ENCODE data around the gene ATP11A. TPM values are rescaled to one million over a fixed set of nuclear protein-coding genes. Genes with fewer than 3 reads are reported as not detected.
"Not testable (repeated sequence)": the region's sequence is repeated elsewhere in the genome, so short reads cannot be mapped to it uniquely, and the experiment has no call there.

The ATP11A gene
- total and polyA plus RNA-seq, 7 donors: 0.69 to 22.9 (median 9.6) TPM

- 92 to 94% methylated on average over 35 of the region's 35 CpGs for WGBS, 2 donors
- H3K27me3 ChIP-seq: no peaks in the 10 kb centered on the region
- TF ChIP-seq POLR2AphosphoS5 (IDR thresholded peaks at IDR 0.05) (no peak), POLR2A (IDR thresholded peaks at IDR 0.05) (no peak), EP300 (IDR thresholded peaks at IDR 0.05) (no peak)
- TF ChIP-seq, protein P1, sequence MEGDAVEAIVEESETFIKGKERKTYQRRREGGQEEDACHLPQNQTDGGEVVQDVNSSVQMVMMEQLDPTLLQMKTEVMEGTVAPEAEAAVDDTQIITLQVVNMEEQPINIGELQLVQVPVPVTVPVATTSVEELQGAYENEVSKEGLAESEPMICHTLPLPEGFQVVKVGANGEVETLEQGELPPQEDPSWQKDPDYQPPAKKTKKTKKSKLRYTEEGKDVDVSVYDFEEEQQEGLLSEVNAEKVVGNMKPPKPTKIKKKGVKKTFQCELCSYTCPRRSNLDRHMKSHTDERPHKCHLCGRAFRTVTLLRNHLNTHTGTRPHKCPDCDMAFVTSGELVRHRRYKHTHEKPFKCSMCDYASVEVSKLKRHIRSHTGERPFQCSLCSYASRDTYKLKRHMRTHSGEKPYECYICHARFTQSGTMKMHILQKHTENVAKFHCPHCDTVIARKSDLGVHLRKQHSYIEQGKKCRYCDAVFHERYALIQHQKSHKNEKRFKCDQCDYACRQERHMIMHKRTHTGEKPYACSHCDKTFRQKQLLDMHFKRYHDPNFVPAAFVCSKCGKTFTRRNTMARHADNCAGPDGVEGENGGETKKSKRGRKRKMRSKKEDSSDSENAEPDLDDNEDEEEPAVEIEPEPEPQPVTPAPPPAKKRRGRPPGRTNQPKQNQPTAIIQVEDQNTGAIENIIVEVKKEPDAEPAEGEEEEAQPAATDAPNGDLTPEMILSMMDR (IDR thresholded peaks at IDR 0.05): no peak
- peak; percentile 61 for DNase-seq
- H3K36me3 ChIP-seq: peaks cover 0 to 48% (median 9%) of the 10 kb centered on the region in 4 donors
- peaks cover 0 to 14% (median 3%) of the 10 kb centered on the region in 4 donors for H3K4me1 ChIP-seq
- intact Hi-C loops (cut with DNase I): no loop called here
- no peak overlapping the region for H3K4me3 ChIP-seq
- no peak overlapping the region for H3K27ac ChIP-seq
- H3K9me3 ChIP-seq: no peaks in the 10 kb centered on the region
Measured at GRCh38 chr13:112838038-112838841, 148.4 kb downstream of the ATP11A start.

- TF ChIP-seq POLR2A (IDR thresholded peaks at IDR 0.05) (no peak), POLR2AphosphoS5 (IDR thresholded peaks at IDR 0.05) (no peak), EP300 (IDR thresholded peaks at IDR 0.05) (no peak)
- TF ChIP-seq, protein P1 (IDR thresholded peaks at IDR 0.05): no peak
- Histone ChIP-seq H3K9me3 (no peaks in the 10 kb centered on the region), H3K4me1 (peaks cover 0 to 20% (median 6%) of the 10 kb centered on the region in 4 donors), H3K27ac (no peak overlapping the region), H3K36me3 (peaks cover 0 to 43% (median 6%) of the 10 kb centered on the region in 4 donors), H3K4me3 (no peak overlapping the region), H3K27me3 (no peaks in the 10 kb centered on the region)
- intact Hi-C loops (cut with DNase I): no loop called here
- no peak for DNase-seq
- 84 to 90% methylated on average over 7 of the region's 7 CpGs for WGBS, 2 donors
Measured at GRCh38 chr13:112838842-112839117, 148.9 kb downstream of the ATP11A start.

- Histone ChIP-seq H3K36me3 (peaks cover 0 to 35% (median 4%) of the 10 kb centered on the region in 4 donors), H3K9me3 (no peaks in the 10 kb centered on the region), H3K27me3 (no peaks in the 10 kb centered on the region), H3K27ac (no peak overlapping the region), H3K4me1 (peaks cover 0 to 26% (median 13%) of the 10 kb centered on the region in 4 donors), H3K4me3 (no peak overlapping the region)
- no peak for DNase-seq
- WGBS, 2 donors: 89 to 96% methylated on average over 12 of the region's 12 CpGs
- TF ChIP-seq POLR2AphosphoS5 (IDR thresholded peaks at IDR 0.05): no peak
- TF ChIP-seq EP300 (IDR thresholded peaks at IDR 0.05): no peak
- no peak for TF ChIP-seq POLR2A (IDR thresholded peaks at IDR 0.05)
- TF ChIP-seq, protein P1 (IDR thresholded peaks at IDR 0.05): no peak
- intact Hi-C loops (cut with DNase I): loop anchor here (10.0 kb wide), 1 partner anchor 125 kb away; no protein-coding TSS in a partner anchor
Measured at GRCh38 chr13:112839356-112840105, 149.7 kb downstream of the ATP11A start.

GRCh38 chr13:112840472-112841302 lies 150.8 kb downstream of the ATP11A start:
- H3K4me1 ChIP-seq: peaks cover 0 to 26% (median 14%) of the 10 kb centered on the region in 4 donors
- H3K27ac ChIP-seq: no peak overlapping the region
- H3K4me3 ChIP-seq: no peak overlapping the region
- H3K36me3 ChIP-seq: peaks cover 0 to 24% (median 4%) of the 10 kb centered on the region in 4 donors
- H3K9me3 ChIP-seq: no peaks in the 10 kb centered on the region
- 94 to 97% methylated on average over 34 of the region's 34 CpGs for WGBS, 2 donors
- no peak for DNase-seq
- no peak for TF ChIP-seq EP300 (IDR thresholded peaks at IDR 0.05)
- TF ChIP-seq, protein P1 (IDR thresholded peaks at IDR 0.05): no peak
- TF ChIP-seq POLR2AphosphoS5 (IDR thresholded peaks at IDR 0.05): no peak
- TF ChIP-seq POLR2A (IDR thresholded peaks at IDR 0.05): no peak
- intact Hi-C loops (cut with DNase I): loop anchor here (10.0 kb wide), 1 partner anchor 126 kb away; no protein-coding TSS in a partner anchor
- no peaks in the 10 kb centered on the region for H3K27me3 ChIP-seq

- H3K9me3 ChIP-seq, H3K27me3 ChIP-seq, H3K4me3 ChIP-seq, DNase-seq: not testable (repeated sequence)
- peaks cover 0 to 26% (median 14%) of the 10 kb centered on the region in 4 donors for H3K4me1 ChIP-seq
- H3K36me3 ChIP-seq: peaks cover 0 to 18% (median 4%) of the 10 kb centered on the region in 4 donors
- intact Hi-C loops (cut with DNase I): loop anchor here (10.0 kb wide), 1 partner anchor 127 kb away; no protein-coding TSS in a partner anchor
- WGBS, 2 donors: 93 to 97% methylated on average over 31 of the region's 31 CpGs
- H3K27ac ChIP-seq: peak overlapping the region; percentile 1 to 51 (median 12)
Measured at GRCh38 chr13:112841303-112842015, 151.6 kb downstream of the ATP11A start.

All from sigmoid colon (tissue), 7 donors.